Fibroblast of lung (primary cell): ENCODE measurements around the gene GPR132. TPM values are rescaled to one million over a fixed set of nuclear protein-coding genes. Genes with fewer than 3 reads are reported as not detected.
"Not testable (repeated sequence)": the region's sequence is repeated elsewhere in the genome, so short reads cannot be mapped to it uniquely, and the experiment has no call there.

Experiments used
- DNase-seq, 2 donors: peaks; one replicate each; pipeline versions ENCODE4 v3.0.0 to v3.0.0-alpha.2; 2010; ENCODE audit warnings: low read depth in 2 of 2
- H2AFZ ChIP-seq: 2 replicates; pipeline ENCODE4 v1.5.1; 2012; ENCODE audit warnings: low read length, control low read depth, inconsistent platforms
- H3K27ac ChIP-seq: 2 replicates; pipeline ENCODE4 v1.5.1; 2011; ENCODE audit warnings: low read length, control low read depth; ENCODE audit not compliant: insufficient read depth
- H3K27me3 ChIP-seq: 2 replicates; pipeline ENCODE4 v1.5.1; 2011; ENCODE audit warnings: mild to moderate bottlenecking, low read length; ENCODE audit not compliant: control insufficient read depth, insufficient read depth
- H3K36me3 ChIP-seq: 2 replicates; pipeline ENCODE4 v1.5.1; 2011; ENCODE audit warnings: low read length; ENCODE audit not compliant: control insufficient read depth, insufficient read depth
- H3K4me1 ChIP-seq: 2 replicates; pipeline ENCODE4 v1.5.1; 2011; ENCODE audit warnings: low read length; ENCODE audit not compliant: control insufficient read depth, insufficient read depth; ENCODE audit errors: extremely low read depth
- H3K4me2 ChIP-seq: 2 replicates; pipeline ENCODE4 v1.5.1; 2011; ENCODE audit warnings: low read length, control low read depth; ENCODE audit not compliant: insufficient read depth; ENCODE audit errors: extremely low read depth
- H3K4me3 ChIP-seq, 4 experiments: fragments of 200-600 bp in 1 of 4; sonication (generic) in 1 of 4; replicated peaks in 1 of 4; 2 replicates each; pipeline ENCODE4 v1.5.1; 2011 to 2016; ENCODE audit warnings: low read length in 4 of 4, low read depth in 3 of 4, mild to moderate bottlenecking in 3 of 4, control low read depth in 2 of 4, inconsistent platforms in 1 of 4, mixed read lengths in 1 of 4; ENCODE audit not compliant: insufficient read depth in 1 of 4; ENCODE audit errors: control extremely low read depth in 1 of 4
- H3K79me2 ChIP-seq: 2 replicates; pipeline ENCODE4 v1.5.1; 2012; ENCODE audit warnings: mild to moderate bottlenecking, low read length, inconsistent platforms; ENCODE audit not compliant: control insufficient read depth, insufficient read depth
- H3K9ac ChIP-seq: 2 replicates; pipeline ENCODE4 v1.5.1; 2011; ENCODE audit warnings: mild to moderate bottlenecking, low read length, control low read depth; ENCODE audit not compliant: insufficient read depth
- H3K9me3 ChIP-seq: 2 replicates; pipeline ENCODE4 v1.5.1; 2012; ENCODE audit warnings: low read depth, low read length; ENCODE audit not compliant: control insufficient read depth, insufficient read depth
- H4K20me1 ChIP-seq: 2 replicates; pipeline ENCODE4 v1.5.1; 2011; ENCODE audit warnings: low read length; ENCODE audit not compliant: control insufficient read depth, insufficient read depth; ENCODE audit errors: extremely low read depth
- CTCF ChIP-seq, 2 donors: IDR thresholded peaks in 1 of 2; conservative IDR thresholded peaks in 1 of 2; 1 replicate in 1 of 2; 2 replicates in 1 of 2; pipeline ENCODE4 v1.5.1; 2011 to 2012; ENCODE audit warnings: low read length in 2 of 2, control low read depth in 1 of 2, inconsistent platforms in 1 of 2, low read depth in 1 of 2, mild to moderate bottlenecking in 1 of 2
- EZH2 ChIP-seq: IDR thresholded peaks from 2 replicates; pipeline ENCODE4 v1.5.1; 2012; ENCODE audit warnings: low read length, control low read depth, mild to moderate bottlenecking; ENCODE audit errors: missing control alignments
- polyA plus RNA-seq, 2 donors: library from polyadenylated mRNA; depleted of rRNA in 1 of 2; stranded (reverse) in 1 of 2; unstranded in 1 of 2; fragments of >200 nt; gene quantifications; 2 replicates each; pipeline ENCODE4 v1.2.1, GENCODE V29; 2011 to 2012; ENCODE audit warnings: missing spikeins in 1 of 2
- total RNA-seq: library from RNA; depleted of rRNA; stranded (reverse); fragments of >200 nt; gene quantifications from 2 replicates; pipeline ENCODE4 v1.2.1, GENCODE V29; 2014

GPR132 gene
- total and polyA plus RNA-seq, 2 donors (not counting 1 experiment from before 2014, with no cell fraction given), result 0.17 TPM; not detected in 1

- H3K27ac ChIP-seq, result no peak overlapping the region
- H3K4me3 ChIP-seq, result no peak overlapping the region
- no peaks in the 10 kb centered on the region for H4K20me1 ChIP-seq
- no peak overlapping the region for H2AFZ ChIP-seq
- H3K4me1 ChIP-seq, result no peaks in the 10 kb centered on the region
- TF ChIP-seq CTCF (conservative IDR thresholded peaks at IDR 0.05 in 1 of 2, IDR thresholded peaks at IDR 0.05 in 1 of 2; ENCODE audit: low read depth in 1 of 2, low read length in 2 of 2), result no peak
- TF ChIP-seq EZH2, result no peak
- DNase-seq, result no peak
- H3K36me3 ChIP-seq, result no peaks in the 10 kb centered on the region
- H3K27me3 ChIP-seq, result peaks cover 4% of the 10 kb centered on the region
- H3K4me2 ChIP-seq, result no peak overlapping the region
- no peak overlapping the region for H3K9ac ChIP-seq
- no peaks in the 10 kb centered on the region for H3K79me2 ChIP-seq
- no peaks in the 10 kb centered on the region for H3K9me3 ChIP-seq
These were observed 30.8 kb downstream of the GPR132 start for GRCh38 chr14:105034315-105035039.

GRCh38 chr14:105033412-105033900 lies 31.8 kb downstream of the GPR132 start:
- H3K79me2 ChIP-seq, H3K4me1 ChIP-seq, H4K20me1 ChIP-seq, H3K36me3 ChIP-seq, H3K9ac ChIP-seq, H3K9me3 ChIP-seq, DNase-seq, H3K27ac ChIP-seq, H3K4me2 ChIP-seq, H3K27me3 ChIP-seq: not testable (repeated sequence)
- Histone ChIP-seq H3K4me3 (peak overlapping the region; percentile 19 to 58 (median 36)), H2AFZ (peak overlapping the region; percentile 35)

GRCh38 chr14:105032451-105032901 lies 32.8 kb downstream of the GPR132 start:
- DNase-seq, result peak in 1 of 2 donors; percentile 96
- H3K9ac ChIP-seq, H3K4me2 ChIP-seq: not testable (repeated sequence)

GRCh38 chr14:105030836-105031396 lies 34.3 kb downstream of the GPR132 start:
- TF ChIP-seq CTCF (conservative IDR thresholded peaks at IDR 0.05 in 1 of 2, IDR thresholded peaks at IDR 0.05 in 1 of 2; ENCODE audit: low read depth in 1 of 2, low read length in 2 of 2) (no peak), EZH2 (no peak)
- Histone ChIP-seq H3K27me3 (peaks cover 4% of the 10 kb centered on the region), H3K79me2 (no peaks in the 10 kb centered on the region), H4K20me1 (no peaks in the 10 kb centered on the region), H3K4me1 (no peaks in the 10 kb centered on the region), H3K4me2 (no peak overlapping the region), H3K4me3 (no peak overlapping the region), H3K27ac (no peak overlapping the region), H3K9ac (no peak overlapping the region), H2AFZ (no peak overlapping the region), H3K36me3 (no peaks in the 10 kb centered on the region), H3K9me3 (no peaks in the 10 kb centered on the region)
- DNase-seq, result no peak

More at GRCh38 chr14:105032451-105032901, 32.8 kb downstream of the GPR132 start:
- not testable (repeated sequence) for H3K27ac ChIP-seq, H3K79me2 ChIP-seq, H3K36me3 ChIP-seq, H2AFZ ChIP-seq, H3K27me3 ChIP-seq, H3K4me1 ChIP-seq, H3K9me3 ChIP-seq, H3K4me3 ChIP-seq, H4K20me1 ChIP-seq
